HG03045 (cell line): ENCODE results near the gene CTIF.
"Not testable (repeated sequence)": the region's sequence is repeated elsewhere in the genome, so short reads cannot be mapped to it uniquely, and the experiment has no call there.

Experiments
- ATAC-seq: cut with Tn5 transposase; IDR thresholded peaks from one replicate; pipeline ENCODE4 v1.9.1; 2021; ENCODE audit warnings: mild to moderate bottlenecking, moderate library complexity; ENCODE audit not compliant: unreplicated experiment

CTIF gene

DNA sequence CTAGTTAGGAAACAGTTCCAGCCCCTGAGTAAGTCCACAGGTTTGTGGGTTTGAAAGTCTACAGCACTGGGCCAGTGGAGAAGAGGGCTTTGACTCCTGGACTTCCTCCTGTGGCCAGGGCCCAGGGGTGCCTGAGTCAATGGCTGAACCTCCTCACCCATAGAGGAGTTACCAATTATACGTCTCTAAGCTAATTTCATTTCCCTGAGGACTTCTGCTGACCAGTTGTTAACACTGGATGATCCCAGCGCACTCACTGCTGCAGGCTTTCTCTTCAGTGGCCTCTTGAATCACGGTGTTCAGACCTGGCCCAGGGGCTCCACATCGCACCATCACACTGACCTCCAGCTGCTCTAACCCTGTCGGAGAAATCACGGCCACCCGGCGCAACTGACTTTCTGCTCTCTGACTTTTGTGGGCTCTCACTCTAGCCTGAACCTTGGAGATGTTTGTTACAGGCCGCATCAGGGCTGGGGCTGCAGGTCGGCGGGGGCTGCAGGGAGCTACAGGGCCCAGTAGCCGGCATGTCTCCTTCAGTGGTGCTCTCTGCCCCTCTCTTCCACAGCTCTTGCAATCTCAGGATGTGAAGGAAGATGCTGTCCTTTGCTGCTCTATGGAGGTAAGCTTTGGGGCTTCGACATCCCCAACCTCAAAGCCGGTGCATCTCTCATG, 318.3 kb downstream of the CTIF start:
- ATAC-seq: no peak

DNA sequence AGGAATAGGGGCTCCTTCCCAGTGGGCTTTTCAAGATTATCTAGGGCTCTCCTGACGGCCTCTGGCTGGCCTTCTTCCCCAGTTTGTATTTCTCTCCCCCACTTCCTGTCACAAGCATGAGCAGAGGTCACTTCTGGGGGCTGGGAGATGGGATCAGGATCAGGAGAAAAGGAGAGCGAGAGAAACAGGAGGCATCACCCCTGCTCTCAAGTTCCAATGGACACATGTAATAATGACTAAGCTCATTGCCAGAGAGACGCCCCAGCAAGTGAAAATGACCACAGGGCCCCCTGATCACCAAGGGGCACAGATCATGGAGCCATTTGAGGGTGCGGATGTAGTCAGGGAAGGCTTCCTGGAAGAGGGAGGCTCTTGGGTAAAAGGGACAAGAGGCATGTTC, 319.8 kb downstream of the CTIF start:
- no peak for ATAC-seq

DNA sequence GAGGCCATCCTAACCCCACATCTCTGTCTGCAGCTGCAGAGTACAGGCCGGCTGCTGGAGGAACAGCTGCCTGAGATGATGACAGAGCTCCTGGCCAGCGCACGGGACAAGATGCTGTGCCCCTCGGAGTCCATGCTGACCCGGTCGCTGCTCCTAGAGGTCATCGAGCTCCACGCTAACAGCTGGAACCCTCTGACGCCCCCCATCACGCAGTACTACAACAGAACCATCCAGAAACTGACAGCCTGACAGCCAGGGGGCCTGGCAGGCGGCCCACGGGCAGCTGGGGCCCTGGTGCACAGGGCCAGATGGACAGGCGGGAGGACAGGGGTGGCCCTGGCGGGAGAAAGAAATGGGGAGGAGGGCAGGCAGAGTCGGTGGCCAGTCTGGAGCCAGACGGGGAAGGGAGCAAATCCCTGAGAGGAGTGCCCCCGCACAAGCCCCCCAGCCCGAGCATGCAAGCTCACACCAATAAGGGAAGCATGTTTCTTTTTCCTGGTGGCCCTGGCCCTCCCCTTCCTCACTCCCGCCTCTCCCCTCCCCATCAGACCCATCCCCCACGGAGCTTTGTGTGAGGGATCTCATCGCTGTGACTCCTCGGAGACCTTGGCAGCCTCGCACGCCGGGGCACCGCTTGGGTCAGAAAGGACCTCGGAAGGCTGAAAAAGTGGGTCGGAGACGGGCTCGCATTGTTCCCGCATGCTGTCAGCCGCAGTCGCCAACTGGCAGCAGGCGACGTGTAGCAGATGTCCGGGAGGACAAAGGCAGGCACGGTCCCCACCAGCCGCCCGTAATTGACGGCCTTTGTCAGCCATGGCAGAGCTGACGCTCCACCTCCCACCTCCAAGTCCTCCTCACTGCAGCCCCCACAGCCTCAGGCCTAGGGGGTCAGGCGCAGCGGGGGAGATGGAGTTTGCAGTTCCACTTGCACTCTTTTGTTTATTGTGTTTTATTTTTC, 320.8 kb downstream of the CTIF start:
- no peak for ATAC-seq

DNA sequence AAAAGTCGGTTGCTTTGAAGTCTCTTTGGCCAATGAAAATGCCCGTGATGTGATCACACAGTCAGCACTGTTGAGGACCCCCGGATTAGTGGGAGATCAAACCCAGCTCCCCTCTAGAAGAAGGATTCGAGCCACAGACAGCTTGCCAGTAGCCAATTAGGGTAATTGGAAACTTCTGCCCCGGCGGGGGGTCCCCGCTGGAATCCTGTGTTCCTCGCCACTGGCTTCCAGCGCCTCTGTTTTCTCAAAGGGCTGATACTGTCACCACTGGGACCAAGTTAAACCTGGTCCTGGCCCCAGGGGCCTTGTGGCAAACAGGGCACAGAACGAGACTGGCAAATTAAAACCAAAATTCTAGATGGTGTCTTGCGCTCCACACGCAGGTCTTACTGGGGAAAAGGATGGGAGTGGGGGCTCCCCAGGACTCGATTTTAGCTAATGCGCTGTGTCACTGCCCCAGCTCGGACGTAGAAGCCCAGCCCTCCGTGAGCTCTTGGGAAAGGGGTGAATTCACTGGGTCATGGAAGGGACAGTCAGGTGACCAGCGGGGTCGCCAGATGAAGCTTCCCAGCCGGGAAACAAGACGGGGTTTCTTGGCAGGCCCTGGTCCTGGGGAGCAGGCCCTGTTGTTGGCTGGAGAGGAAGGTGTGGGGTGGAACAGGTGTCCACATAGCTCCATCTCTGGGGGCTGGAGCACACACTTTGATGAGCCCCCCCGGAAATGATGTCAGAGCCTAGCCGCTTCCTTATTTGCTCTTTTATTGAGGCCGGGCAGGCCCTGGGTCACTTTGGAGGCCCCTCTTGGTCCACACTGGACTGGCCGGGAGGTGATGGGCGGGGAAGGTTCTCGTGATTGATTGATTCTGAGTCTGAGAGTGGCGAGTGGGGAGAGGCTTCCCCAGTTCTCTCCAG, 321.7 kb downstream of the CTIF start:
- no peak for ATAC-seq

DNA sequence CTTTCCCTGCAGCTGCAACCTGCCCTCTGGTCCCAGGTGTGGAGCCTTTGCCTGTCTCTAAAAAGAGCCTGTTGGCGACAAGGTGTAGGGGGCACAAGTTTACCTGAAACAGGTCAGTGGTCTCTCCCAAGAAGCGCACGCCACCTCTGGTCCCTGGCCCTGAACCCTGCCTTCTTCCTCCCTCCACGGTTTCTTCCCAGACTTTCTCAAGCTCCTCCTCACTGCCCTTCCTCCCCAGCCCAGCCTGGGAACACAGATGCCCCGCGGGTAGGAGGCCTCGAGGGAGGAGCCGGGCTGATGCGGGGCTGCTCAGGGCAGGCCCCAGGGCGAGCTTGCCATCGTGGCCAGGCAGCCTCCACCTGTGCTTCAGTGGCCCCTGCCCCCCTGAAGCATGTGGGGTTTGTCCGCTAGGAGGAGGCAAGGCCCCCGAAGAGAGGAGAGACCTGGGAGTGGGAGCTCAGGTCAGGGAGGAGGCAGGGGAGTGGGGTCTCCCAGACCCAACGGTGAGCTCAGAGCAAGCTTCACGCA, 322.4 kb downstream of the CTIF start:
- no peak for ATAC-seq

DNA sequence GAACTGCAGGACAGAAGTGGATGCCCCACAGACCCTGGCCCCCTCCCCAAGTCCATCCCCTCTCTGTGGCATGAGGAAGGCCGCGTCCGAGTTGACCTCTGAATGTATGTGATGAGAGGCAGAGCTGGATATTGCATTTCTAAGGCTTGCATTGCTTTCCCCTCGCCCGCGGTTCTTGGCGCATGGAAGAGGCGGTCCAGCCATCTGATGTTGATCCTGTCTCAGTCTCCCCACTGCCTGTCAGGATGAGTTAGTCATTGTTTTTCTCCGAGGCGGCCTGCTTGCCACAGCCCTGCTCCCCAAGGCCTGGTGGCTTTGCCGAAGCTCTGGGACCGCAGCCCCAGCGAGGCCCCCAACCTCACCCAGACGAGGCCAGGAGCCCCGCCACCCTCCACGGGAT, 323.3 kb downstream of the CTIF start:
- ATAC-seq: no peak

DNA sequence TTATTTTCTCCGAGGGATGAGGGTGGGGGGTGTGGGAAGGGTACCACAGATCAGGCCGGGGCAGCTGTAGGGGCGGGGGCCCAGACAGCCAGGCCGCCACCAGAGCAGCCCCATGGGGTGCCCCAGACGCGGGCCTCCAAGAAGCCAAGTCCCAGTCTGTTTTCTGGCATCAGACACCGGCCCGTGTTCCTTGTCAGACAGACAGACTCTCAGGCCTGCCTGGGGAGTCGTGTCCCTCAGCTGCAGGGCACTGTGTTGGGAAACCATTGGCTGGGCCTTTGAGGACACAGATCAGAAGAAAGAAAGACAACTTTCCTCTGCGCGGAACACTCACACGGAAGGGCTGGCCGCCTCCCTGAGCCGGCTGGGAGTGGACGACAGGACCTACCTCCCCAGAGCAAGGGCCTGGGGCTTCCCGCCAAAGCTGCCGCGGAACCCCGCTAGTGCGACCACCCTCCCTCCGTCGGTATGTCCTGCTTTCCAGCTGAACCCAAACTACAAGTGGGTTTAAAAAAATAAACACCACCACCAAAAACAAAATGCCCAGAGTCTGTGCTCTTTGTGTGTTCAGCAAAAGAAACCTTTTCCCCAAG, 323.9 kb downstream of the CTIF start:
- ATAC-seq: no peak

DNA sequence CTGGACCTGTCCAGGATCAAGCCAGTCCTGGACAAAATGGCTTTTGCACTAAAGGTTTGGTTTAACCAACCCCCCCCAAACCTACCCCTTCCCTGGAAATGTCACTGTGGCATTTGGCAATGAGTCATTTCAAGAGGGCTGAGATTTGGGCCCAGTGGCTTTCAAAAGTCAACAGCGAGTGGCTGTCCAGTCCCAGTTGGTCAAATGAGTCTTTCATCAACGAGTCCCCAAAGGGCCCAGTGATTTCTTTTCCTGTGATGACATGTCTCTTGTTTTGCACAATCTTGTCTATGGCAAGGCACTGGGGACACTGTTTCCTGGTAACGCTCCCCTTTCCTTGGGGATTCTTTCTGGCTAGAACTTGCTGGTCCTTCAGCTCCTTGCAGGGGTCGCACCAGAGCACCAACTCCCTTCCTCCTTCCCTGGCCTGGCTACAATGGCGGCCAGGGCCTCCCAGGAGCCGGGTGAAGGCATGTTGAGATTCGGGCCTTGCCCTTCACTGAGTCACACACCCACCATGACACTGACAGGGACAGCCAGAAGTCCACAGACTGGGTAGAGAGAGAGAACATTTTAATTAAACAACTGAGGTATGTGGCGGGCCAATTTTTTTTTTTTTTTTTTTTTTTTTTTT, 324.7 kb downstream of the CTIF start:
- no peak for ATAC-seq

DNA sequence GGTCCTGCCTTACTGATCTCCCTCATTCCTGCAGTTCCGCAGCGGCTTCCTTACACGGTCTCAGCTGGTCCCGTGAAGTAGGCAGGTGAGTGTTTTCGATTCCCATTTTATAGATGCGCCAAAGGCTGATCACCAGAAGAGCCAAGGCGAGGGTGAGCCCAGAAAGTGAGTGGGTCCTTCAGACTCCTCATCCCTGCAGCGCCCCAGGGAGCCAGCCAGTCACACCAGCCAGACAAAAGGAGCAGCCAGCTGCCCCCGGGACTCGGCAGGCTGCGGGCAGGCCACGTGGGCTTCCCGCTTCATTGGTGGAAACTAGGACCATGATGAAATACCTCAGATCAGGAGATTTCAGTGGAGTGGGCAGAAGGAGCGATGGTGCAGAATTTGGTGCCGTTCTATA, 326.0 kb downstream of the CTIF start:
- ATAC-seq: no peak

DNA sequence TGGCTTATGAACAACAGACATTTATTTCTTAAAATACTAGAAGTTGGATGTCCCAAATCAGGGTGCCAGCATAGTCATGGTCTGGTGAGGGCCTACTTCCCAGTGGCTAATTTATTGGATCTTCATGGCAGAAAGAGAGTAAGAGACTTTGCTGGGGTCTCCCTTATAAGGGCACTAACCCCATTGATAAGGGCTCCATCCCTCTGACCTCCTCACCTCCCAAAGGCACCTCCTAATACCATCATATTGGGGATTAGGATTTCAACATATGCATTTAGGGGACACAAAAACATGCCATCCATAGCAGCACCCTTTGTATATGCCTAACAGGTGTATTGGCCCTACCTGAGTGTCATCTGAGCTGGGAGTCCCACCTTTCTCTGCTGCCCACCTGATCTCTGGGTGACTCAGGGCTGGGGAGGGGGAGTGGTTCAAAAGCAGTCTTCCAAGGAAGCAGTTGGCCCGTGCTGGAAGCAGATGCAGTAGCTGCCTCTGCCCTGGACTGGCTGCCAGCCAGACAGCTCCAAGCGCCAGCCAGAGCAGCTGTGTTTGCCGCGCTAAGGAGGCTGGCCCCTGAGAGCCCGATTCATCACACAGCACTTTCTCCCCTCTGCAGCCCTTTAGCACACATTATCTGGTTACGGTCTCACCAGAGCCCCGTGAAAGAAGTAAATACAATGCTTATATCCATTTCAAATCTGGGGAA, 327.4 kb downstream of the CTIF start:
- no peak for ATAC-seq

DNA sequence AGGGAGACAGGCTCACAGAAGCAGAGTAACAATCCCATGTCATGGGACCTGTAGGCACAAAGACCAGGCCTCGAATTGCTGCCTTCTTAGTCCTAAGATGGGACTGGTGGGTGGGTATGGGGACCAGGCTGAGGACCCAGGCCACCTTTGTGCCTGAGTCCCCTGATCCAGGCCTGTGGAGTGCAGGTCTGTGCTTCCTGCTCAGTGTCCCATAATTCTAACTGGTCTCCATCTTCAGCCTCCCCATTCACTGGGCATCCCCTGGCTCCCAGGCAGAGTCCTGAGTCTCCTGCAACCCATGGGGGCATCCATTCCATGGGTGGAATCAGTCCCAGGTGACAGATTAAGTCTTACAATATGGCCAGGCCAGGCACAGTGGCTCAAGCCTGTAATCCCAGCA, 328.0 kb downstream of the CTIF start:
- no peak for ATAC-seq

DNA sequence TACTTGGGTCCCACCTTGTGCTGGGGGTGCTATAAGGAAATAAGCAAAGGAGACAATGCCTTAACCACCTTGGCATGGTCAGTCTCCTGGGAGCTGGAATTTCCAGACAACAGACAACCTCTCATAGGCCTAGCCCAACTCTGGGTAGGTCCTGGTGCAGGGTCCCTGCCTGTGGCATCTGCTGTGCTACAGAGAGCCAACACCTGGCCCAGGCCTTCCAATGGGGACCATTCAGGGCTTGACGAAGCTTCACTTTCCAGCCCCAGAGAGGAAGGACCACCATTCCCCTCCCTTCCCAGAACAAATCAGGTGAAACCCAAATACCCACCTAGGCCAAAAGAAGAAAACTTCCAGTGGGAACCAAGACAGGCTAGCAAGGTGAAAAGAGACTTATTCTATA, 329.1 kb downstream of the CTIF start:
- ATAC-seq: no peak

DNA sequence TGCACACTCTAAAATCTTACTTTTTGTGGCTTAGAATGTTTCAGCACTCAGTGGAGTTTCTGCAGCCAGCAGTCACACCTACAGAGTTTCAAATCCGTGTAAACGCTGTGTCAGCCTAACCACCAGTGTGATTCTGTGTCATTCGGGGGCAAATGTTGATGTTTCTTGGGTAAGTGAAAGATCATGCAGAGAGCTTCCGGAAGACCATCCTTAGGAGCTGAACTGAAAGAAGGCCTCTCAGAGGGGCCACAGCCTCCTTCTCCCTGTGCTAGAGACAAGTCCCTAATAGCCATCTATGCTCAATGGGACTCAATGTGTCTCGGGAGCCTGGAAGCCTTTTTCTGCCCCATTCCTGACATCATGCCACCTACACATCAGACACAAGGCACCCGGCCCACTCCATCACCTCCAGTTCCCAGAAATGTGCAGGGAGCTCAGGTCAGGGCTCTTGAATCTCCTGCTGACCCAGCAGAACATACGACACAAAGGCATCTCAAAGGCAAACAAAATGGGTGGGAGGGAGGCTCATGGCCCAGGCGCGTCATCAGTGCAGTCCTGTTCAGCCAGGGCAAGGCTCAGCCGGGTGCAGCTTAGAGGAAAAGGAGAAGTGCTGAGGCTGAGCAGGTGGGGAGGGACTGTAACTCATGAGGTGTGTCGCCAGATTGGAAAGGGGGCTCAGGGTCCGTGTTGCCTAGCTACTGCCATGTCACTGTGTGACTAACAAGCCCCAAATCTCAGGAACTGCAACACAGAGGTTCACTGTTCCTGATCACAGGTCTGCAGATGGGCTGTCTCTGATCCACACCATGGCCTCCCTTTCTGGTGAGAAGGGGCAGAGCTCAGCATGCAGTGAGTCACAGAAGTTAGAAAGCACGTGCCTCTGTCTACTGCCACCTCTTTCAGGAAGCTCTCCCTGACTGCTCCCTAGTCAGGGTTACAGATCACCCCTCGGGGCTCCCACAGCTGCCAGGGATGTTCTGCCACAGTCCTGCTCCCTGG, 329.9 kb downstream of the CTIF start:
- ATAC-seq: peak; percentile 78

DNA sequence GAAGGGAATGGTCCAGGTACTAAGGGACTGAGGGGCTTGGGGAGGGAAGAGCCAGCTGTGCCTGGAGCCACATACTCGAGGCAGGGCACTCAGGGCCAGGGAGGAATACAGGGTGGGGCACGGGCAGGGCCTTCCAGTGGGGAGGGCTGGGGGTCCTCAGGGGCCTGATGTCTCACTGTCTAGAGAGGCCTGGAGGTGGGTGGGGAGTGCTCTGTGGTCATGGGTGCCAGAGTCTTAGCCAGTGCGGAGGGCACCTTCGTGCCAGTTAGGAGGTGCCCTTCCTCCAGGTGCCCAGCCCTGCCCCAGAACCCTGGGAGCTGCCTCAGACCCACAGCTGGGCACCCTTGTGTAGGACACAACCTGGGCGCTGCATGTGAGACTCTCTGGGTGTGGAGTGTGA, 330.8 kb downstream of the CTIF start:
- no peak for ATAC-seq

DNA sequence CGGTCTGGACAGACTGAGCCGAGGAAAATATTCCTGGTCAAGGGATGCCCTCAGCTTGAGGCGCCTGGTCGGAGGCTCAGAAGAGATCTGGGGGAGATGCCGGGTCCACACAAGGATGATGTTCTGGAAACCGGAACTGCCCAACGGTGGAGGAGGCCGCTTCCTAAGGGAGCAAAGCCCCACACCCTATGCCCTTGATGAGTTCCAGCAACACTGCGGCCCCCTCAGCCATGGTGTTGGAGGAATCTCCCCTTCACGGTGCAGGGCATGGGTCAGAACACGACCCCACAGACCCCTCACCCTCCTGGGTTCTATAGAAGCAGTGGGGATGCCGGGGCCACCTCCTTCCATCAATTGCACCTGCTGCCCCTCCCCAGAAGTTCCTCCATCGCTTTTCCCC, 332.1 kb downstream of the CTIF start:
- ATAC-seq: not testable (repeated sequence)

DNA sequence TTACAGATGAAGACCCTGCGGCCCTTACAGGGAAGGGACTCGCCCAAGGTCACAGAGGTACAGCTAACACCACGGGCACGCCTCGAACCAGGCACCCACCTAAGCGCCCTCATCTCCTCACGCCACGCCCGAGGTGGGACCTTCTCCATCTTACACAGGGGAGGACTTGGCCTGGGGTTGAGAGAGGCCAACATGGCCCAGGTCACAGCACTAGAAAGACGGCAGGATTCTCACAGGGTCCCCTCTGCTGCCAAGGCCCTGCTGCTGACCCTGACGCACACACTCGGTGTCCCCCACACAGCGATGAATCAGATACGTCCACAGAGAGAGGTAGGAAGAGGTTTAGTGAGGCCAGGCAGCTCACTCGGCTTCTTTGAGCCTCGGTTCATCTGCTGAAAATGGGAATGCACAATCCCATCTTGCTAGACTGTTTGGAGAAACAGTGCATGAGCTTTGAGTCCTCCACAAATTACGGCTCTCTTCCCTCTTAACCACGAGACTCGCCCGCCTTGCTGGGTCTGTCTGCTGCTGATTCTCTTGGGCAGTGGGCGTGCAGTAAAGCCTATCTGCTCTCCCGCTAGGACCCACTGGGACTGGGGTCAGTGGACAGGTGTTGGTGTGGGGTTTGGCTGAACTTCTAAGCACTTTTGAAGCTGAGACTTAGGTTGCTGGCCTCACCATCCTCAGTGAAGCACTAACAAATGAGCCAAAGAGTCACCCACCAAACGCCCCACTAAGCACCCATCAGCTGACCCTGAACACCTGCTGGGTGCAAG, 332.7 kb downstream of the CTIF start:
- no peak for ATAC-seq
